HEK293T (cell line): ENCODE measurements around the gene ADGRA3.

Experiments
- PKNOX1 ChIP-seq: fragments of 450-650 bp; IDR thresholded peaks from 2 replicates; pipeline ENCODE4 v1.6.1; 2016
- TARDBP ChIP-seq: fragments of 450-650 bp; IDR thresholded peaks from 2 replicates; pipeline ENCODE4 v1.6.1; 2016

- TF ChIP-seq PKNOX1 = no peak
- no peak for TF ChIP-seq TARDBP
Measured at GRCh38 chr4:22539251-22539650, 23.4 kb upstream of the ADGRA3 start.
